Keratinocyte (primary cell): ENCODE data around the gene OFD1. TPM values are rescaled to one million over a fixed set of nuclear protein-coding genes. Genes with fewer than 3 reads are reported as not detected.

Source experiments
- DNase-seq: peaks from one replicate; pipeline ENCODE4 v3.0.0-alpha.2; 2011; ENCODE audit warnings: low read depth, missing footprints, low spot score
- FAIRE-seq: peaks from 2 replicates; lab custom pipeline; 2011; peaks lifted over from hg19 to GRCh38; lab: Jason Lieb, UNC
- H2AFZ ChIP-seq: 2 replicates; pipeline ENCODE4 v1.6.0; 2012; ENCODE audit warnings: low read length, control low read depth, inconsistent platforms; ENCODE audit not compliant: control insufficient read depth
- H3K27ac ChIP-seq: 2 replicates; pipeline ENCODE4 v1.5.1; 2011; ENCODE audit warnings: low read length; ENCODE audit not compliant: control insufficient read depth, insufficient read depth
- H3K27me3 ChIP-seq: 3 replicates; pipeline ENCODE4 v1.6.0; 2011; ENCODE audit warnings: low read length; ENCODE audit not compliant: control insufficient read depth, insufficient read depth; ENCODE audit errors: extremely low read depth
- H3K36me3 ChIP-seq, 2 experiments: 2 replicates in 1 of 2; 3 replicates in 1 of 2; pipeline ENCODE4 v1.5.1; 2011; ENCODE audit warnings: low read length in 2 of 2, mild to moderate bottlenecking in 1 of 2; ENCODE audit not compliant: control insufficient read depth in 2 of 2, insufficient read depth in 2 of 2; ENCODE audit errors: extremely low read depth in 1 of 2
- H3K4me1 ChIP-seq: 3 replicates; pipeline ENCODE4 v1.5.1; 2011; ENCODE audit warnings: low read length; ENCODE audit not compliant: control insufficient read depth, insufficient read depth; ENCODE audit errors: extremely low read depth
- H3K4me2 ChIP-seq: 3 replicates; pipeline ENCODE4 v1.6.0; 2011; ENCODE audit warnings: low read depth, low read length; ENCODE audit not compliant: control insufficient read depth, insufficient read depth; ENCODE audit errors: extremely low read depth
- H3K4me3 ChIP-seq, 3 experiments: fragments of 200-600 bp in 1 of 3; sonication (generic) in 1 of 3; 2 replicates in 2 of 3; 3 replicates in 1 of 3; pipeline ENCODE4 v1.5.1; 2011 to 2016; ENCODE audit warnings: low read length in 3 of 3, mild to moderate bottlenecking in 3 of 3, control low read depth in 2 of 3, inconsistent platforms in 1 of 3, low read depth in 1 of 3, mixed read lengths in 1 of 3, mixed run types in 1 of 3, moderate library complexity in 1 of 3; ENCODE audit not compliant: control insufficient read depth in 2 of 3, insufficient read depth in 2 of 3; ENCODE audit errors: extremely low read depth in 1 of 3
- H3K79me2 ChIP-seq: 2 replicates; pipeline ENCODE4 v1.6.0; 2012; ENCODE audit warnings: low read length; ENCODE audit not compliant: control insufficient read depth, insufficient read depth
- H3K9ac ChIP-seq: 3 replicates; pipeline ENCODE4 v1.6.0; 2011; ENCODE audit warnings: low read length; ENCODE audit not compliant: control insufficient read depth, insufficient read depth; ENCODE audit errors: extremely low read depth
- H3K9me1 ChIP-seq: 3 replicates; pipeline ENCODE4 v1.6.0; 2011; ENCODE audit warnings: low read length; ENCODE audit not compliant: control insufficient read depth, insufficient read depth; ENCODE audit errors: extremely low read depth
- H3K9me3 ChIP-seq: 2 replicates; pipeline ENCODE4 v1.5.1; 2012; ENCODE audit warnings: low read depth, low read length; ENCODE audit not compliant: control insufficient read depth
- H4K20me1 ChIP-seq: 3 replicates; pipeline ENCODE4 v1.6.0; 2011; ENCODE audit warnings: low read length; ENCODE audit not compliant: control insufficient read depth, insufficient read depth; ENCODE audit errors: extremely low read depth
- CTCF ChIP-seq, 3 experiments: IDR thresholded peaks in 1 of 3; conservative IDR thresholded peaks in 1 of 3; optimal IDR thresholded peaks in 1 of 3; 2 replicates in 2 of 3; 3 replicates in 1 of 3; pipeline versions ENCODE3 to v1.5.1; 2011; ENCODE audit warnings: low read length in 3 of 3, mild to moderate bottlenecking in 3 of 3, moderate library complexity in 2 of 3, control low read depth in 1 of 3, inconsistent platforms in 1 of 3; ENCODE audit not compliant: insufficient read depth in 2 of 3; ENCODE audit errors: extremely low read depth in 1 of 3
- EZH2 ChIP-seq: IDR thresholded peaks from one replicate; pipeline ENCODE4 v1.6.1; 2012; ENCODE audit warnings: inconsistent platforms, mild to moderate bottlenecking, low read length, moderate library complexity
- dilution Hi-C: fragments of 300-500 bp; cut with MboI; formaldehyde crosslinking; loops from one replicate; pipeline ENCODE4 v1.7.0; 2020; ENCODE audit warnings: low sequenced_read_pairs; ENCODE audit not compliant: extremely low pct_ligation_motif_present
- polyA plus RNA-seq, 5 experiments: library from polyadenylated mRNA; depleted of rRNA in 3 of 5; stranded (reverse) in 3 of 5; stranded (forward) in 1 of 5; unstranded in 1 of 5; fragments of >200 nt; gene quantifications; 1 replicate in 1 of 5; 2 replicates in 3 of 5; 3 replicates in 1 of 5; pipeline versions ENCODE4 v1.2.1 to v1.2.3, GENCODE V29; 2011 to 2012; ENCODE audit warnings: missing spikeins in 2 of 5, low read depth in 1 of 5, low replicate concordance in 1 of 5

Gene OFD1
- polyA plus RNA-seq, 1 donor (not counting 4 experiments of a cell fraction or from before 2014, with no cell fraction given), result 18.3 TPM

GRCh38 chrX:13755254-13755653 is 20.7 kb downstream of the OFD1 start:
- Histone ChIP-seq H3K27me3 (no peaks in the 10 kb centered on the region), H3K9me3 (no peaks in the 10 kb centered on the region), H4K20me1 (no peaks in the 10 kb centered on the region), H2AFZ (no peak overlapping the region), H3K9me1 (no peaks in the 10 kb centered on the region), H3K27ac (no peak overlapping the region), H3K4me2 (no peak overlapping the region), H3K79me2 (no peaks in the 10 kb centered on the region), H3K4me3 (no peak overlapping the region), H3K4me1 (peaks cover 9% of the 10 kb centered on the region), H3K9ac (no peak overlapping the region), H3K36me3 (peaks cover 15 to 20% of the 10 kb centered on the region in 2 experiments)
- DNase-seq (no peak), FAIRE-seq (no peak)
- TF ChIP-seq CTCF (optimal IDR thresholded peaks at IDR 0.05 in 1 of 3, IDR thresholded peaks at IDR 0.05 in 1 of 3, conservative IDR thresholded peaks at IDR 0.05 in 1 of 3; ENCODE audit: extremely low read depth in 1 of 3, insufficient read depth in 2 of 3, low read length in 3 of 3) (no peak), EZH2 (no peak)
- dilution Hi-C loops, result no loop called here

- dilution Hi-C loops, result no loop called here
- Histone ChIP-seq H2AFZ (no peak overlapping the region), H3K9ac (no peak overlapping the region), H3K79me2 (no peaks in the 10 kb centered on the region), H3K9me3 (no peaks in the 10 kb centered on the region), H4K20me1 (no peaks in the 10 kb centered on the region), H3K4me2 (no peak overlapping the region), H3K27ac (no peak overlapping the region), H3K4me3 (no peak overlapping the region), H3K9me1 (no peaks in the 10 kb centered on the region), H3K36me3 (peaks cover 18 to 20% of the 10 kb centered on the region in 2 experiments), H3K27me3 (no peaks in the 10 kb centered on the region), H3K4me1 (peaks cover 9% of the 10 kb centered on the region)
- FAIRE-seq (no peak), DNase-seq (no peak)
- TF ChIP-seq CTCF (optimal IDR thresholded peaks at IDR 0.05 in 1 of 3, IDR thresholded peaks at IDR 0.05 in 1 of 3, conservative IDR thresholded peaks at IDR 0.05 in 1 of 3; ENCODE audit: extremely low read depth in 1 of 3, insufficient read depth in 2 of 3, low read length in 3 of 3) (no peak), EZH2 (no peak)
These were observed 21.8 kb downstream of the OFD1 start for GRCh38 chrX:13756381-13756780.
